Endodermal cell (in vitro differentiated cells): ENCODE measurements around the gene ITGA7. TPM values are rescaled to one million over a fixed set of nuclear protein-coding genes. Genes with fewer than 3 reads are reported as not detected.

Source experiments
- DNase-seq: peaks from one replicate; pipeline ENCODE4 v3.0.0-alpha.2; 2017
- H3K27ac ChIP-seq: 2 replicates; pipeline ENCODE4 v1.5.1; 2013; ENCODE audit warnings: mild to moderate bottlenecking, low read depth, low read length, moderate library complexity
- H3K27me3 ChIP-seq: 2 replicates; pipeline ENCODE4 v1.6.1; 2013; ENCODE audit warnings: mild to moderate bottlenecking, low read length, moderate library complexity; ENCODE audit not compliant: insufficient read depth, control insufficient read depth, poor library complexity, severe bottlenecking
- H3K36me3 ChIP-seq: 2 replicates; pipeline ENCODE4 v1.7.0; 2013; ENCODE audit warnings: mild to moderate bottlenecking, low read length, moderate library complexity; ENCODE audit not compliant: control insufficient read depth, insufficient read depth
- H3K4me1 ChIP-seq: one replicate; pipeline ENCODE4 v1.7.0; 2013; ENCODE audit warnings: low read length; ENCODE audit not compliant: control insufficient read depth, insufficient read depth
- H3K4me3 ChIP-seq: 2 replicates; pipeline ENCODE4 v1.5.1; 2013; ENCODE audit warnings: mild to moderate bottlenecking, low read length, moderate library complexity
- H3K9ac ChIP-seq: 2 replicates; pipeline ENCODE4 v1.6.1; 2013; ENCODE audit warnings: mild to moderate bottlenecking, low read length, moderate library complexity; ENCODE audit not compliant: poor library complexity, severe bottlenecking; ENCODE audit errors: extremely low read depth
- H3K9me3 ChIP-seq: 2 replicates; pipeline ENCODE4 v1.6.1; 2013; ENCODE audit warnings: mild to moderate bottlenecking, low read length, moderate library complexity; ENCODE audit not compliant: control insufficient read depth
- H3K27ac Mint-ChIP-seq: 2 replicates; pipeline ENCODE4 v1.8.0; 2020; ENCODE audit warnings: mixed read lengths
- H3K27me3 Mint-ChIP-seq: 2 replicates; pipeline ENCODE4 v1.8.0; 2021; ENCODE audit warnings: mild to moderate bottlenecking, mixed read lengths; ENCODE audit not compliant: insufficient read depth
- H3K36me3 Mint-ChIP-seq: 2 replicates; pipeline ENCODE4 v1.8.0; 2020; ENCODE audit warnings: low read depth, mixed read lengths
- H3K4me1 Mint-ChIP-seq: 2 replicates; pipeline ENCODE4 v1.8.0; 2020; ENCODE audit warnings: mixed read lengths
- H3K4me3 Mint-ChIP-seq: 2 replicates; pipeline ENCODE4 v1.8.0; 2020; ENCODE audit warnings: mild to moderate bottlenecking, moderate library complexity, mixed read lengths
- H3K9me3 Mint-ChIP-seq: 2 replicates; pipeline ENCODE4 v1.8.0; 2020; ENCODE audit warnings: mild to moderate bottlenecking, mixed read lengths
- WGBS, 2 experiments: methylation state at CpG; one replicate each; pipeline versions ENCODE4 v1.1.5 to v1.1.7; 2013; ENCODE audit warnings: missing lambda C conversion rate in 2 of 2, mixed read lengths in 1 of 2; ENCODE audit not compliant: insufficient coverage in 1 of 2, insufficient read length in 1 of 2; 5-methylcytosine and 5-hydroxymethylcytosine counted together
- total RNA-seq, 2 donors: library from RNA; stranded (reverse); fragmentation: NEBNext Ultra II Directional in 1 of 2; extraction: Animal tissue kit (Norgen Biotek cat#: 25700) in 1 of 2; gene quantifications; 2 replicates in 1 of 2; 3 replicates in 1 of 2; pipeline ENCODE4 v1.2.1, GENCODE V29; 2021
- TF ChIP-seq, protein P1 (sequence below): fragments of 200-600 bp; sonication (generic); conservative IDR thresholded peaks from 2 replicates; pipeline ENCODE4 v1.5.0; 2021; ENCODE audit warnings: antibody characterized with exemption, mild to moderate bottlenecking

The ITGA7 gene
- total RNA-seq, 2 donors from 2014 or later, result 106 to 122 TPM

DNA sequence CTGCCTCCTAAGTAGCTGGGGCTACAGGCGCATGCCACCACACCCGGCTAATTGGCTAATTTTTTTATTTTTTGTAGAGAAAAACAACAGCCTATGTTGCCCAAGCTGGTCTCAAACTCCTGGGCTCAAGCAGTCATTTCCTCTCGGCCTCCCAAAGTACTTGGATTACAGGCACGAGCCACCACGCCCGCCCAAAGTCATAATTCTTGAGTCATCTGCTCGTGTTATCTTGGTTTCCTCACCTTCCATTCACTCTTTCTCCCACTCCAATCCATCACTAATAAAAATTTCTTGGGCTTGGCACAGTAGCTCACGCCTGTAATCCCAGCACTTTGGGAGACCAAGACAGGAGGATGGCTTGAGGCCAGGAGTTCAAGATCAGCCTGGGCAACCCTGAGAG is 32.0 kb downstream of the ITGA7 start:
- Mint-ChIP-seq H3K36me3 (no peaks in the 10 kb centered on the region), H3K27ac (no peak overlapping the region), H3K4me1 (no peaks in the 10 kb centered on the region), H3K4me3 (no peak overlapping the region), H3K27me3 (peaks cover 21% of the 10 kb centered on the region), H3K9me3 (no peaks in the 10 kb centered on the region)
- Histone ChIP-seq H3K4me3 (no peak overlapping the region), H3K9ac (no peak overlapping the region), H3K4me1 (no peaks in the 10 kb centered on the region), H3K27me3 (no peaks in the 10 kb centered on the region), H3K27ac (no peak overlapping the region), H3K36me3 (no peaks in the 10 kb centered on the region), H3K9me3 (no peaks in the 10 kb centered on the region)
- DNase-seq, result peak; percentile 26
- TF ChIP-seq, protein P1, sequence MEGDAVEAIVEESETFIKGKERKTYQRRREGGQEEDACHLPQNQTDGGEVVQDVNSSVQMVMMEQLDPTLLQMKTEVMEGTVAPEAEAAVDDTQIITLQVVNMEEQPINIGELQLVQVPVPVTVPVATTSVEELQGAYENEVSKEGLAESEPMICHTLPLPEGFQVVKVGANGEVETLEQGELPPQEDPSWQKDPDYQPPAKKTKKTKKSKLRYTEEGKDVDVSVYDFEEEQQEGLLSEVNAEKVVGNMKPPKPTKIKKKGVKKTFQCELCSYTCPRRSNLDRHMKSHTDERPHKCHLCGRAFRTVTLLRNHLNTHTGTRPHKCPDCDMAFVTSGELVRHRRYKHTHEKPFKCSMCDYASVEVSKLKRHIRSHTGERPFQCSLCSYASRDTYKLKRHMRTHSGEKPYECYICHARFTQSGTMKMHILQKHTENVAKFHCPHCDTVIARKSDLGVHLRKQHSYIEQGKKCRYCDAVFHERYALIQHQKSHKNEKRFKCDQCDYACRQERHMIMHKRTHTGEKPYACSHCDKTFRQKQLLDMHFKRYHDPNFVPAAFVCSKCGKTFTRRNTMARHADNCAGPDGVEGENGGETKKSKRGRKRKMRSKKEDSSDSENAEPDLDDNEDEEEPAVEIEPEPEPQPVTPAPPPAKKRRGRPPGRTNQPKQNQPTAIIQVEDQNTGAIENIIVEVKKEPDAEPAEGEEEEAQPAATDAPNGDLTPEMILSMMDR, result no peak
- WGBS, 2 experiments, result 91 to 94% methylated on average over 6 to 8 of the region's 8 CpGs

DNA sequence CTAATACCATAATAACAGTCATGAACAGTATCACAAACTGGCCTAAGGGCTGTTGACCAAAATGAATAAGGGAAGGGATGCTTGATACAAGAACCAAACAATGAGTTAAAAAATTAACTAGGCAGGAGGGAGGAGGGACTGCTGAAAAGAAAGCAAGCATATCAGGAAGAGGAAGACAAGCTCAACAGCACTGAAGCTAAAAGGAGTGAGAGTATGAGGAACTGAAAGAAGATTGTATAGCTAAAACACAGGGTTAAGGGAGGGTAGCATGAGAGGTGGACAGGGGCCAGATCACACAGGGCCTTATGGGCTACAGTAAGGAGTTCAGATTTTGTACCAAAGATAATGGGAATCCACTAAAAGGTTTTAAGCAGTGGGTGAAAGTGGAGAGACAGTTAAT is 34.1 kb downstream of the ITGA7 start:
- peaks cover 17% of the 10 kb centered on the region for H3K27me3 Mint-ChIP-seq
- Histone ChIP-seq H3K9me3 (no peaks in the 10 kb centered on the region), H3K9ac (no peak overlapping the region), H3K27ac (no peak overlapping the region), H3K27me3 (no peaks in the 10 kb centered on the region), H3K4me3 (no peak overlapping the region), H3K36me3 (no peaks in the 10 kb centered on the region), H3K4me1 (no peaks in the 10 kb centered on the region)
- DNase-seq, result peak; percentile 18
- no peak overlapping the region for H3K4me3 Mint-ChIP-seq
- H3K4me1 Mint-ChIP-seq, result no peaks in the 10 kb centered on the region
- TF ChIP-seq, protein P1, result no peak
- H3K36me3 Mint-ChIP-seq, result no peaks in the 10 kb centered on the region
- no peak overlapping the region for H3K27ac Mint-ChIP-seq
- H3K9me3 Mint-ChIP-seq, result no peaks in the 10 kb centered on the region

DNA sequence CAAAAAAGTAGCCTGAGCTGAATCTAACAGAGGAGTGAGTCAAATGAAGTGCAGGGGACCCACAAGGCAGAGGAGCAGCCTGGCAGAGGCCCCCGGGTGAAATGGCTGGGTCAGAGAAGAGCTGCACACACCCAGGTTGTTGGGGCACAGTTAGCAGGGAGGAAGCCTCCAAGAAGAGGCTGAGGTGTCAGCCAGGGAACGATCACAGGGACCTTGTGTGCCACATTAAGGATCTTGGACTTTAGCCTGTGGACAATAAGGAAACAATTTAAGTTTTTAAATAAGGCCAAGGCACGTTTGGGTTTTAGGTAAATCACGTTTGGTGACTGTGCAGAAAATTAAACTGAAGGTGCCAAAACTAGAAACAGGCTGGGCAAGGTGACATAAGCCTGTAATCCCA is 36.0 kb downstream of the ITGA7 start:
- Histone ChIP-seq H3K9ac (no peak overlapping the region), H3K4me1 (no peaks in the 10 kb centered on the region), H3K9me3 (no peaks in the 10 kb centered on the region), H3K27me3 (no peaks in the 10 kb centered on the region), H3K4me3 (no peak overlapping the region), H3K36me3 (no peaks in the 10 kb centered on the region), H3K27ac (no peak overlapping the region)
- Mint-ChIP-seq H3K36me3 (no peaks in the 10 kb centered on the region), H3K9me3 (no peaks in the 10 kb centered on the region), H3K27me3 (peaks cover 17% of the 10 kb centered on the region), H3K27ac (no peak overlapping the region), H3K4me1 (no peaks in the 10 kb centered on the region), H3K4me3 (no peak overlapping the region)
- DNase-seq, result peak; percentile 27
- 82 to 95% methylated on average over 2 to 4 of the region's 4 CpGs for WGBS, 2 experiments
- TF ChIP-seq, protein P1, result no peak
